Endothelial cell of hepatic sinusoid (primary cell): ENCODE data around the gene CELF2.

Experiments
- in situ Hi-C: cut with HindIII; loops from 2 replicates; pipeline ENCODE4 v1.10.0; 2017; ENCODE audit warnings: low sequenced_read_pairs

The CELF2 gene

DNA sequence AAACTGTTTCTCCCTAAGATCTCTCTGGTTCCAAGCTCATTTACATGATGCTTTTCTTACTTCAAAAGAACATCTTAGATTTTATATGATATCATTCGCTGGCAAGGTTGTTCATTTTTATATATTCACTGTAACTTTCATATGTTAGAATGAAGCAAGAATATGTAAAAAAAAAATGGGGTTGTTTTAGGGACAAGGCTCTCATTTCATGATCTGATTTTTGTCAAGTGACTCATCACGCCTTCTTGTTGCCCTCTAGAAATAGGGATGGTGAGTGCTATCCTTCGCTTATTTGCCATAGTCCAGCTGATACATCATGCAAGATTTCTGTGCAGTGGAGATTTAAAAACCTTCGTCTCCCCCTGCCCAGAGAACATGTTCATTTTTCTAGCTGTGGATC is 14.0 kb upstream of the CELF2 start:
- in situ Hi-C loops, result no loop called here

DNA sequence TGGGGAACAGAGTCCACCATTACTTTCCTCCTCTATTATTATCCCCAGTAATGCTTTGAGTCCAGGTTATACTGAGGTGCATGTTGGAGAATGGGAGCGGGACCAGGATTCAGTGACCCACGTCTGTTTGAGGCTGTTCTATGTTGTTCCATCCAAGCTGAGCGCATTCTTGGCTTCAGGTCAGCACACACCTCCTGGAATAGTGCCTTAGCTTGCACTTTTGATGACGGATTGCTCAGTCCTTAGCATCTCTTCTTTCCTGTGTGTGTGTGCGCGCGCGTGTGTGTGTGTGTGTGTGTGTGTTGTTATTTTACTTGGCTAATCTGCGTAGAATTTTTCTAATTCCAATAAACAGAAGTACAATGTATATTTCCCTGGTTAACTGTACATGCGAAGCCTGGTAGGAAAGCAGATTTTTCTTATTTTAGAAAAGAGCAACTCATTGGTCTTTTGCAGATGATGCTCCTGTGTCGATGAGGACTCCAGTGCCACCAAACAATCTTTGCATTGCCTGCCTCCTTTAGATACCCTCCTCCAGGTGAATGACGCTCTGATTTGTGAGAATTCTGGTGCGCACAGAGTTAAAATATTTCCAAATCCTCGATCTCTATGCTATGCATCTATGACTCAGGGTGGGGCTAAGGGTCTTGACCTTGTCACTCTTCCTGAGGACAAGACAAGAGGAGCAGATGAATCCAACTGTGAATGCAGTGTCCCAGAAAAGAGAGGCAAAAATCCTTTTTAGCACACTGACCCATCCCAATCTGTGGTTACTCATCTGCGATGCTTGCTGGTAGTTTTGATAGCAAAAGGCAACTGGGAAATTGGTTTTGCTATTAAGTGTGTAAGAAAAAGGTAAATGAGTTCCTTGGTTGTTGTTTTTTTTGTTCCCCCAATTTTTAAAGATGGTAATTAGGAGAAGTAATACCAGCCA is 13.3 kb upstream of the CELF2 start:
- in situ Hi-C loops, result loop anchor here (5.0 kb wide), 1 partner anchor 87 kb away; no protein-coding TSS in a partner anchor

DNA sequence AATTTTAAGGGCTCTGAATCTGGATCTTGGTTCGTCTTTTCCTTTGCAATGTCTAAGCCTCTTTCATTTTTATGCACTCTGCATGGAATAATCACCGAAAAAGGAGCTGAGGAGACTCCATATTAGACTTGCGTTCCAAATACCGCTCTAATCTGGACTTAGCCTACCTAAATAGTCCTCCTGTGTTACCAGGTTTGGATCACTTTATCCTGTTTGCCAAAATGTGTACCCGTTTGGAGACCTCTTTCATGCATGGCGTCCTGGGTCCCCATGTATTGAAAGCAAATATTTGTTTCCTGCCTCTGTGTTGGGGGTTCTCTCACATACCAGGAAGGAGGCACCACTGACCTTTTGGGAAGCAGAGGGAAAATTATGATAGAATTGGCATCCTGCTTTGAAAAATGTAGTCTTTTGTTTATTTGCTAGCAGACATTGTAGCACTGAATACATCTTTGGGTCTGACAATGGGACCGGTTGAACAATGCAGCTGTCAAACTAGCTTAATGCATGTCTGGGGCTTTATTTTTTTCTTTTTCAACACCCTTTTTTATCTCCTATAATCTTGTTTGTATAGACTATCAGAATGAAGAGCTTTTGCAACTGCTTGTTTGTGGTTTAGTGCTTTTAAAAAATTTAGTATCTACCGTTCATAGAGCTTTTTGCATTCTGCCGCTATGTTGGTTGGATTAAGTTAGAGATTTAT is 11.8 kb upstream of the CELF2 start:
- in situ Hi-C loops, result loop anchor here (5.0 kb wide), 1 partner anchor 89 kb away; no protein-coding TSS in a partner anchor

DNA sequence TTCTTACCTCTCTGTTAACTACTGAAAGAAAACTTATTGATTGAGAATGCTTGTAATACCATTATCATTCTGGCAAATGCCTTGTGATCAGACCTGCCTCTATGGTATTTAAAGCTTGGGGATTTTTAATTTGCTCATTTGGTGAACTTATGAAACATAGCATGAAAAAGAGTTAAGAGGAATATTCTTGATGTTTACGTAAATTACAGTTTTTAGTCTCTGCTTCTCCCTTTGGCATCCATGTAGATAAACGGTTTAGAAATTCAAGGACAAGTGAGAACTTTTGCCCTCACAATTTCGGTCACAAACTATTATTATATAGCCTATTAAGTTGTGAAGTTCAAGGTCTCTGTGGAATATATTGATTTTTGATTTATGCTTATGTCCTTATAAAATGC is 11.2 kb upstream of the CELF2 start:
- in situ Hi-C loops, result loop anchor here (5.0 kb wide), 1 partner anchor 89 kb away; no protein-coding TSS in a partner anchor

DNA sequence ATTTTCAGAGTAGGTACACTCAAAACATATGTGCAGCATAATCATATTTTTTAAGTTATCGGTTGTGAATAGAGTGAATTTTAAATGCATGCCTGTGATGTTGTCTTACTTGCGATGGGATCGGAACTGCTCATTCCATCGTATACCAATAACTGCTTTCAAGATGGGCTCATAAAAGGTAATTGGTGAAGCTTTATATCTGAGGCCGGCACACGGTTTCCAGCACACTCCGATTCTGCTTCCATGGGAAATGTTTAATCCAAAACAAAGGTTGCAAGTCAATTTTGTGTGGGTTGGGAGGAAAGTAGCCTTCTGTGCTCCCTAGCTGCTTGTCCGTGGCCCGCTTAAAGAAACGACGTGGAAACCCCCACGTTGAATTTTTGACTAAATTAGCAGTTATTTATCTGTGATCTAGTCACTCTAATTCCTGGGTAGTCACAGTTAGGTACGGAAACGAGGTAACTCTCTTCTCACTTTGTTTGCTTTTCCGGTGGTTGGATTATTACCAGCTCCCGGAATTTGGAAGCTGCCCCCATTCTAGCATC is 10.1 kb upstream of the CELF2 start:
- in situ Hi-C loops, result loop anchor here (5.0 kb wide), 1 partner anchor 90 kb away; no protein-coding TSS in a partner anchor

DNA sequence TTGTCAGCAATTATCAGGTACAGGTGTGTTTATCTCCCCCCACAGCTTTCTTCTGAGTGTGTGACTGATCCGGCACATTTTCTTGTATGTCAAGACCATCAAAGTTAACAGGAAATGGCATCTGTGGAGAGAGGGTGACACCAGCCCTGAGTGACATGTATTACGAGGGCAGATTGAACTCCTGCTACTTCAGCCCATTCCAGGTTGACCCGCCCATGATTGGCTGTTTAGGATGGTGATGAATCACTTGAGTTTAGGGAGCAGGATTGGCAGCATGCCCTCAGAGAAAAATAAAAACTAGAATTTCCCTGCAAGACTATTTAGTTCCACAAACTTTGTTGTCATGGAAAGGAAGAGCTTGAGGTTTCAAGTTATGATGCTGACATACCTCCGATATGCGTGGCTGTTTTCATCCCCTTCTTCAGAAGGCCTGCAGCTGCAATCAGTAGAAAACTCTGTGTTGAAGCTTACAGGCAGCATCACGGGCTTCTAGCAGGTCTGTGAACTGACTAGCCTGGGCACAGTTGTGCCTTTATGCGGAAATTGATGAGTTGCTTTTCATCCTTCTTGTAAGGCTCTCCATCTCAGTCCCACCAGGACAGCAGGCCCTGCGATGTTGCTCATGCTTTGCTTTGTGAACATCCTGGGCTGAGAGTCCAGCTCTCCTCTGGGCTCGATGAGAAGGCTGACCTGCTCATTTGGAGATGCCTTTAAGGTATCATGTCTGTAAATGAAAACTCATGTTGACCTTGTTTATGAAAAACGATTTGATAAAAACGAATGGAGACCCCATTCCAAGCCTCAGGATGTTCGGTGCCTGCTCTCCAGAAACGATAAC is 8.0 kb upstream of the CELF2 start:
- in situ Hi-C loops, result loop anchor here (5.0 kb wide), 1 partner anchor 92 kb away; no protein-coding TSS in a partner anchor

DNA sequence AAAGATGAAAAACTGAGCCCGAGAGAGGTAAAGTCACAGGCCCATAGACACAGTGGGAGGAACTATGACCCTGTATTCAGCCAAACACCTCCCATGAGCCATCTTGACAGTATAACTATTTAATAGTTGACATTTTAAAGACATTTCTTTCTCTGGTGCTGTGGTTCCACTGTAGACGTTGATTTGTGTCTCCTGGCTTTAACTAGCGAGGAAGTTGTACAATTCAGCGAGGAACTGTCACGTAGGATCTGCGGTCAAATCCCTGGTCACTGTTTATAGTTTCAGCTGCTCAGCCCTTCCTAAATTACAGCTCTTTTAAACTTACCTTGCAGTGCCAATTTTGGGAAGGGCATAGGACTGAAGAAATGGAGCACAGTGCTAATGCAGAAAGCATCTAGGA is 7.1 kb upstream of the CELF2 start:
- in situ Hi-C loops, result no loop called here

DNA sequence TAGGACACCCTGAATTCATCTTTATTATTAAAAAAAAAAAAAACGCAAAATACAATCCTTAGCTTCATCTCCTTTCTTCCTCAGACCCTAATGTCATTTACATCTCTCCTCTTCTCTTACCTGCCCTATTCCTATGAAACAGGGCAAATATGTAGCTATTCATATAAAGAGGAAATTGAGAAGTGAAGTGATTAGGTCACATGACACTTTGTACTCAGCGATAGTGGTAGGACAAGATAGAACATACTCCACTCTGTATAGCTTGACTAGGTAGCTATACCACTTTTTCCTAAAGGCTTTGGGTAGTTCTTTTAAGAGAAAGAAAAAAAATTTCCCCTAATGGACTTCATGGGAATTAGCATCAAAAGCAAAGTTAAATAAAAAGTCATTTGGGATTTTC is 6.2 kb upstream of the CELF2 start:
- in situ Hi-C loops, result no loop called here

DNA sequence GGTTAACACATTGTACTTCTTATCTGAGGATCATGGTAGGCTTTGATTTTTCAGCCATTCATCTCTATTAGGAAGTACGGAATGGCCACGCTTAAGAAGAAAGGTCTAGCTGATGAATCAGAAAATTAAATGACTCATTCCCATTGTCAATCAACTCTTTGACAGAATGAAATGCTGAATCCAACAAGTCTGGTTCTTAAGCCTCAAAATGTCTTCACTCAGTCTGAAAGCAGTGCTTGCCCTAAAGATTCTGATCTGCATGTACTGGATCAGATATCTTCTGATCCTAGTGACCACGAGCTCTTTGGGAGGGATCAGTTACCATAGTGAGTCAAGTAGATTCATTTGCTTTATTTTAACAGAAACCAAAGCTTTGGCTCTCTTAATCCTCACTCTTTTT is 5.7 kb upstream of the CELF2 start:
- in situ Hi-C loops, result no loop called here

DNA sequence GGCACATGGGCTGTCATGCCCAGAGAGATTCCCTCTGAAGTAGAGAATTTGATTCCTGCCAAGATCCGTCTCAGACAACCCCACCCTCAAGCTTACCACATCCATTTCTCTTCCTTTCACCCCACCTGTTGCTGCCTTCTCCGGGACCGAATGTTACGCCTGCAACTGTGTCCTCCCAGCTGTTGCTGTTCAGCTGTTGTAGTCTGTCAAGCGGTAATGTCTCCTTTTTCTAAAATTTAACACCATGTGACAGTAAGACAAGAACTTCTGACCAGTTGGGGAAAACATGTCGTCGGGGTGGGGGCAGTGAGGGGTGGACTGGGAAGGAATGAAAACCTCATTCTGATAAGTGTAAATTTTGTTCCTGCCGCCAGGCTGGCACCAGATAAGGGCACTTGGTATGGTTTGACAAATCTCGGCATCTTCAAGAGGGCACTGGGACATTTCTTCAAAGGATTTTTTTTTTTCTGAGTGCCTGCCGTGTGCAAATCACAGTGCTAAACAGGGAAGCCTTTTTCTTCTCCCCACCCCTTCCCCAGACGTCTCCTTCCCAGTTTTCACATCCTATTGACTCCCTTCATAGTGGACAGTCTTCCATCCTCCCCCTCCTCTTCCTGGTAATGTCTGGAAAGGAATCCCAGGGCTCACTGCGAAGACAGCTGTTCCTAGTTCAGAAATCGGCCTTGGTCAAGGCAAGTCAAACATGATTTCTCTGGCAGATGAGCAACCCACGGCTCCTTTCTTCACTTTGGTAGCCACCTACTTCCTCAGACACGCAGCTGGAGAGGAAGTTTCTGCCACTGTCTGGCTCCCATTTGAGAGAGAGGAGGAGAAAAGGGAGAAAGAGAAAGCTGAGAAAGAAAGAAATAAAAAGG is 5.0 kb upstream of the CELF2 start:
- in situ Hi-C loops, result no loop called here

DNA sequence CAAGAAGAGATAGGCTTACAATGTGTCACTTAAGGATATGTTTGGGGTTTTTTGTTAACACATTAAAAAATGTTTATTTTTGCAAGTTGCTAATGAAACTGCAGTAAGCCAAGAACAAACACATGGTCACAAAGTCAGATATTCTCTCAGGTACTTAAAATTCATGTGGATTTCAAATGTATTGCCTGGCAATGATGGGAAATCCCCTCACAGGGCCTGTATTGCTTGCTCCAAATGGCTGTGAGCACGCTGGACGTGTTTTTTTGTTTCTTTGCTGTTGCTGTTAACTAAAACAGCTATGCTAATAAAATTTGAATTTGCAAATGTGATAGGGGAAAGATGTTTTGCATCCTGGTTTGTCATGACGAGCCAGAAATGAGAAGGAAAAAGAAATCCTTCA is 3.8 kb upstream of the CELF2 start:
- in situ Hi-C loops, result no loop called here

DNA sequence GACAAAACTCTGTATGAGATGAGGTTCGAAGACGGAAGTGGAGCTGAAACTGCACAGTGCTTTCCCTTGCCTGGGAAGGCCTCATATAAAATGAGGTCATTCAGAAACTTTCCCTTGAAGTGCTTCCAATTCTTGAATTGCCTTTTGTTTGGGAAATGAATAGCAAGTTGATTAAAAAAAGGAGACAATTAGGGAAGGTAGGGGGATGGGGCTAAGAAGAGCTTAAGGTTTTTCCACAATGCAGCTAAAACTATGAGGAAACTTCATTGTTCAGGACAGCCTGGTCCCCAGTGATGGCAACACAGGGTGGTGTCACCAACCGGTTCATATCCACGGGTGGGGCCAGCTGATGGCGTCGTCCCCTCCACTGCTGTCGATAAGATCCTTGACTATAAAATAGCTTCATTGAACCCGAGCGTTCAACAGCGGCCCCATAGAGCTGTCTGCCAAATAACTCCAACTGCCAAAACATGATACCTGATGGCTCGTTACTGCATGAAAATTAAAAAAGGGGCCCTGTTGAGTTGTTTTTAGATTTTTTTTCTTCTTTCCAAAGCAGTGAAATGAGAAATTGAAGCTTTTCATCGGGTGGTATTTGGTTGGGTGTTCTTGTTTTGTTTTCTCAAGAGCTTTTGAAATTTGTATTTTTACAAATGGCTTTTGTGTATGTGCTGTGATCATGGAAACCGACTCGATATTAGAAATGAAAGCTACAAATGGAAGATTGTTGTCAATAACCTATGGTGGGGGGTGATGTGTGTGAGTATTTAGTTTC is 2.8 kb upstream of the CELF2 start:
- in situ Hi-C loops, result loop anchor here (5.0 kb wide), 1 partner anchor 228 kb away; no protein-coding TSS in a partner anchor

DNA sequence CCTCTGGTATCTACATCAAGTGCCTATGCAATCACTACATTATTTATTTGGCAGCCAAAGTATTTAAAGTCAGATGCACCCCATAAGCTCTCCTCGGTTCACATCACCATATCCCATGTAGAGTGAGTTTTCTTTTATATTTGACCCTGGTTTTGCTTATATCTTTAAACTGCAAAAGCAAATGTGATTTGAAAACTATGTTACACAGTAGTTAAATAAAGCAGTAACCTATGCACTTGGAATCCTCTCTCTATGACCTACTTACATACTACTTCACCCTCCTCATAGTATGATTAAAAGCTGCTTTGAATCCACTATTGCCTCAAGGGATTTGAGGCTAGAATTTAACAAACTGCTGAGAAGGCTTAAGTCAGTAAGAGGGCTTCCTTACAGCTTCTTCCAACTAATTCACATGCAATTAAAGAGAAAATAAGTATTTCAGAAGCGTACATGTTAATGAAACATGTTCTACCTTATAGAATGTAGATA is 2.2 kb upstream of the CELF2 start:
- in situ Hi-C loops, result loop anchor here (5.0 kb wide), 1 partner anchor 228 kb away; no protein-coding TSS in a partner anchor

DNA sequence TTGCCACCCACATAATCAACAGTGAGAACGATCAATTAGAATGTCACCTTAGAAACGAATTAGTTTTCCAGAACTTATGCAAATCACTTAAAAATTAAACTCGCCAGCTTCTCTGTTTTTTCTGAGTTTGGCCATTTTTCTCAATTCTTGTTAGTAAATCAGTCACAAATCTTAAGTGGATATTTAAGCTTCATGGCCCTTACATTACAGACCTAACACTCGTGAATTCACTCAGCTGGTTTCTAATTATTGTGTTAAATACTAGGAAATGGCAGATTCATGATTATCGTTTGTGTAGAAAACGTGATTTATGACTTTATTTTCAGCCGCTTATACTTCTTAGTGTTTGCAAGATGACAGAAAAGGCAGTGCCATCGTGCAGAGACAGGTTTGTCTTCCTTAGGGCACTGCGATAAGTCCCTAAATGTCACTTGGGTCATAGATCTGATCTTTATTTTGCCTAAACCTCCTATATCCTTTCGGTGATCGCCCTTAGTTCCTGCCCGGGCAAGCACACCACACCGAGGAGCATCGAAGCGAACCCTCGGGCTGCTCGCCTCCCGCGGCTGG is 587 bp upstream of the CELF2 start:
- in situ Hi-C loops, result loop anchor here (5.0 kb wide), 1 partner anchor 230 kb away; no protein-coding TSS in a partner anchor

DNA sequence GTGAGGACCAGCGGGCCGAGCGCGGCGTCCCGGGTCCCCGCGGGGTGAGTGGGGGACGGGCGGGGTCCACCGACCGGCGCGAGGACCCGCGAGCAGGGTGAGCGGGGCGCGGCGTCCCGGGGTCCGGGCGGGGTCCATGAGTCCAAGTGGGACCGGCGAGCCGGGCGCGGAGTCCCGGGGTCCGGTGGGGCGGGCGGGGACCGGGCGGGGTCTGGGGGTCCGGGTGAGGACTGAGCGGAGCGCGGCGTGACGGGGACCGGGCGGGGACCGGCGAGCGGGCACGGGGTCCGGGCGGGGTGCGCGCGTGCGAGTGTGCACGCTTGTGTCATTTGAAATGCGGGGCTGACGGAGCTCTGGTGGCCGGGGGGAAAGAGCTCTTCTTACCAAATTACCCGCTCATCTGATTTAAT is 765 bp downstream of the CELF2 start:
- in situ Hi-C loops, result loop anchor here (5.0 kb wide), 1 partner anchor 231 kb away; no protein-coding TSS in a partner anchor

DNA sequence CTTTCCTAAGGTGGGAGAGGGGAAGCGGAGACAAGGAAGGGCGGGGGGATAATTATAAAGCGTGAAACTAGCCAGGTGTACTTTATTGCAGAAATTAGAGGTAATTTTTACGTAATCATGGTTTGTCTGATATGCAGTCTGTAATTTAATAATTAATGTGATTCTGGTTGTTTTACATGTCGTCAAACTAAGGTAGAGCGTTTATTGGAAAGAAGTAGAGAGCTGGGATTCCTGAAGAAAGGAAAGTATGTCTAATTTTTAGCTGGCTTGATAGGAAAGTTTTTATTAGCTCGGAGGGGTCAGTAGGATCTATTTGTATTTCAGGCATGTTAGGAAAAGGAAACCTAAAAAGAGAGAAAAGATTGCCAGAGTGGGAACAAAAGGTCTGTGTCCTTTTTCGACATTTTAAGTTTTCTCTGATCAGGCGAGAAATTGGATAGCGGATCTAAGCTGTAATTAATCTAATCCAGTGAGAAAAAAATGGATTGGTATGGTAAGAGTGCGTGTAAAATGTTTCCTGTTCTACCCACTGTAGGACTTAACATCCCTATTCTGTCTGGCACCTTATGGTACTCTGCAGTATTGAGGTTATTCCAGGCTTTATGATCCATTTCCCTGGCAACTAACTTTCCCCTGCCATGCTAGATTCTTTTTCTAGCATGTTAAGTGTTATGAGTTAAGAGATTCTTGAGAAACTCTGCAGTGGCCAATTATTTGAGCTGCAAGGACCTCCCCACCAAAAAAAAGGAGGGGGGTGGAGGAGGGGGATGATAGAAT is 1.4 kb downstream of the CELF2 start:
- in situ Hi-C loops, result loop anchor here (5.0 kb wide), 1 partner anchor 232 kb away; no protein-coding TSS in a partner anchor
